Measurements from ENCODE around the gene B9D2. TPM values are rescaled to one million over a fixed set of nuclear protein-coding genes. Genes with fewer than 3 reads are reported as not detected.
A peak's percentile ranks its signal among the peaks of the same experiment; 100 is the strongest.

Gene B9D2
- total RNA-seq, 1 donor from 2014 or later: 7.6 TPM

DNA sequence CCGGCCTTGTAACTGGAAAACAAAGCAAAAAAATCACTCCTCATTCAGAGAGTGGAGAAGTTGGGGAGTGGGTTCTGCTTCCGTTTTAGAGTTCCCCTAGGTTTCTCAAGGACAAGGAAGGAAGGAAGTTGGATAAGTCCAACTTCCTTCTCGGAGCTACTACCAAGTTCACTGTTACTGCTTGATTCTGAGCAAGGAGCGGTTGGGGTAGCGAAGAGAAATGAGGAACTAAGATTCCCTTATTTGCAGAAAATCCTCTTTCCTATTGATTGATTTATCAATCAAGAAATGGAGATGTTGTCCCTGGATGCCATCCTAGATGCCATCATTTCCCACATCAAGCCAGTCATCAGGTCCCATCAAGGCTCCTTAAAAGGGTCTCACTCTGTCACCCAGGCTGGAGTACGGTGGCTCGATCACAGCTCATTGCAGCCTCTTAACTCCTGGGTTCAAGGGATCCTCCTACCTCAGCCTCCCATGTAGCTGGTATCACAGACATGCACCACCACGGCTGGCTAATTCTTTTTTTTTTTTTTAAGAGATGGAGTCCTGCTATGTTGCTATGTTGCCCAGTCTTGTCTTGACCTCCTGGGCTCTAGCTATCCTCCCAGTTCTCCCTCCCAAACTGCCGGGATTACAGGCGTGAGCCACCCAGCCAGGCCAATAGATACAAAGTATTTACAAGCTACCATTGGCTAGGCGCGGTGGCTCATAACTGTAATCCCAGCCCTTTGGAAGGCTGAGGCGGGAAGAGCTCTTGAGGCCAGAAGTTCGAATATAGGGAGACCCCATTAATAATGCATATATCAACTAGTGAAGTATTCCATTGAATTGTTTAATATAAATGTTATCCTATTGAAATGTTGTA, 809 bp upstream of the B9D2 start:
- Mint-ChIP-seq H3K27ac (ENCODE audit: unreplicated experiment) (peak overlapping the region; percentile 96), H3K36me3 (ENCODE audit: unreplicated experiment) (no peaks in the 10 kb centered on the region), H3K4me3 (ENCODE audit: unreplicated experiment) (peak overlapping the region; percentile 94), H3K4me1 (ENCODE audit: low read depth, unreplicated experiment) (no peaks in the 10 kb centered on the region), H3K27me3 (ENCODE audit: unreplicated experiment) (peaks cover 6% of the 10 kb centered on the region), H3K9me3 (ENCODE audit: unreplicated experiment) (no peaks in the 10 kb centered on the region)
- DNase-seq: no peak
- TF ChIP-seq, protein P1, sequence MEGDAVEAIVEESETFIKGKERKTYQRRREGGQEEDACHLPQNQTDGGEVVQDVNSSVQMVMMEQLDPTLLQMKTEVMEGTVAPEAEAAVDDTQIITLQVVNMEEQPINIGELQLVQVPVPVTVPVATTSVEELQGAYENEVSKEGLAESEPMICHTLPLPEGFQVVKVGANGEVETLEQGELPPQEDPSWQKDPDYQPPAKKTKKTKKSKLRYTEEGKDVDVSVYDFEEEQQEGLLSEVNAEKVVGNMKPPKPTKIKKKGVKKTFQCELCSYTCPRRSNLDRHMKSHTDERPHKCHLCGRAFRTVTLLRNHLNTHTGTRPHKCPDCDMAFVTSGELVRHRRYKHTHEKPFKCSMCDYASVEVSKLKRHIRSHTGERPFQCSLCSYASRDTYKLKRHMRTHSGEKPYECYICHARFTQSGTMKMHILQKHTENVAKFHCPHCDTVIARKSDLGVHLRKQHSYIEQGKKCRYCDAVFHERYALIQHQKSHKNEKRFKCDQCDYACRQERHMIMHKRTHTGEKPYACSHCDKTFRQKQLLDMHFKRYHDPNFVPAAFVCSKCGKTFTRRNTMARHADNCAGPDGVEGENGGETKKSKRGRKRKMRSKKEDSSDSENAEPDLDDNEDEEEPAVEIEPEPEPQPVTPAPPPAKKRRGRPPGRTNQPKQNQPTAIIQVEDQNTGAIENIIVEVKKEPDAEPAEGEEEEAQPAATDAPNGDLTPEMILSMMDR (IDR thresholded peaks at IDR 0.05; ENCODE audit: partially characterized antibody, unreplicated experiment): no peak

DNA sequence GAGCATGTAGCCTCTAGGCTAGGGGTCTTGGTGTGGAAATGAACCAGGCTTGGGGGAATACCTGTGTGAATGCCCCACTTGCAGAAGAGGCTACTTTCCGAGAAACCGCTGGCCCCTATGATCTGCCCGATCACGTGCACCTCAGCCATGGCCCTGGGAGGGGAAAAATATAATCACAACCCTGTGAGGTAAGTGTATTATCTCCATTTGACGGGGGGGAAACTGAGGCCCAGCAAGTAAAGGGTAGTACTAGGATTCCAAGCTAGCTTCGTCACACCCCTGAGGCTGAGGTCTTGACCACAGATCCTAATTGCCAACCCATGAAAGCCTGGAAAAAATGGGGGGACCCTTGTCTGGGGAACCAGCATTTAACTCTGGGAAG, 587 bp downstream of the B9D2 start:
- Mint-ChIP-seq H3K4me3 (ENCODE audit: unreplicated experiment) (peak overlapping the region; percentile 94), H3K27me3 (ENCODE audit: unreplicated experiment) (peaks cover 6% of the 10 kb centered on the region), H3K36me3 (ENCODE audit: unreplicated experiment) (no peaks in the 10 kb centered on the region)

DNA sequence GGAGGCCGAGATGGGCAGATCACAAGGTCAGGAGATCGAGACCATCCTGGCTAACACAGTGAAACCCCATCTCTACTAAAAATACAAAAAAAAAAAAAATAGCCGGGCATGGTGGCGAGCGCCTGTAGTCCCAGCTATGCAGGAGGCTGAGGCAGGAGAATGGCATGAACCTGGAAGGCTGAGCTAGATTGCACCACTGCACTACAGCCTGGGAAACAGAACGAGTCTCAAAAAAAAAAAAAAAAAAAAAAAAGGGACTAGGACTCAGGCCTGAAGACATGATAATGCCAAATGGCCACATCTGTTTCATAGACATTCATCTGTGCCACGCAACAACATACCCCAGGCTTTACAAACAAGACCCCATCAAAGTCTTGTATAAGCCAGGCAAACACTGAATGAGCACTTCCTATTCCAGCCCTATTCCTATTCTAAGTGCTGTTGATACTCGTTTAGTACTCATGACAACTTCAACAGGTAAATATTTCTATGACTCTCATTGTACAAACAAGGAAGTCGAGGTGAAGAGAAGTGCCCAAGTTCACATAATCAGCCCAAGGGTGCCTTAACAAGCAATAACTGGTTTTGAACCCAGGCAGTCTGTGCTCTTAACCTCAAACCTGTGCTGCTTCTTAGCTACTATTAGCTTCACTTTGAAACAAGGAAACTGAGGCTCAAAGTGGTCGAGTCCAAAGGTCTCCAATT, 1.7 kb downstream of the B9D2 start:
- H3K4me3 Mint-ChIP-seq (ENCODE audit: unreplicated experiment): peak overlapping the region; percentile 94
- TF ChIP-seq, protein P1 (IDR thresholded peaks at IDR 0.05; ENCODE audit: partially characterized antibody, unreplicated experiment): no peak
- peaks cover 6% of the 10 kb centered on the region for H3K27me3 Mint-ChIP-seq (ENCODE audit: unreplicated experiment)
- DNase-seq: no peak
- no peaks in the 10 kb centered on the region for H3K4me1 Mint-ChIP-seq (ENCODE audit: low read depth, unreplicated experiment)
- no peaks in the 10 kb centered on the region for H3K36me3 Mint-ChIP-seq (ENCODE audit: unreplicated experiment)
- H3K9me3 Mint-ChIP-seq (ENCODE audit: unreplicated experiment): no peaks in the 10 kb centered on the region
- no peak overlapping the region for H3K27ac Mint-ChIP-seq (ENCODE audit: unreplicated experiment)

More for the DNA sequence above, 587 bp downstream of the B9D2 start:
- Mint-ChIP-seq H3K4me1 (ENCODE audit: low read depth, unreplicated experiment) (no peaks in the 10 kb centered on the region), H3K27ac (ENCODE audit: unreplicated experiment) (peak overlapping the region; percentile 96), H3K9me3 (ENCODE audit: unreplicated experiment) (no peaks in the 10 kb centered on the region)
- no peak for DNase-seq
- TF ChIP-seq, protein P1 (IDR thresholded peaks at IDR 0.05; ENCODE audit: partially characterized antibody, unreplicated experiment): no peak

DNA sequence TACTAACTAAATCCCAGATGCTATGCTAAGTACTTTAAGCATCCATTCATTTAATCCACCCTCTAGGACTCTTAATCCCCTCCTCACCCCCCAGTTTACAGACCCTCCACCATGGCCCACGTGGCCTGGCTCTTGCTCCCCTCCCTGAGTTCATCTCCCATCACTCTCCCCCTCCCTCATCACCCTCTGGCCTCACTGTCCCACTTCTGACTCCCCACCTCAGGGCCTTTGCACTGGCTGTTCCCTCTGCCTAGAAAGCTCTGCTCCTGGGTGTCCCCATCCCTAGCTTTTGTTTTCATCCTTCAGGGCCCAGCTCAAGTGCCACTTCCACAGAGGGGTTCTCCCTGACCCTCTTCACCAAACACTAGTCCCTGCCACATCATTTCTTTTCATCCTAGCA, 4.2 kb downstream of the B9D2 start:
- TF ChIP-seq, protein P1 (IDR thresholded peaks at IDR 0.05; ENCODE audit: partially characterized antibody, unreplicated experiment): no peak
- Mint-ChIP-seq H3K27me3 (ENCODE audit: unreplicated experiment) (peaks cover 13% of the 10 kb centered on the region), H3K4me1 (ENCODE audit: low read depth, unreplicated experiment) (peaks cover 1% of the 10 kb centered on the region), H3K27ac (ENCODE audit: unreplicated experiment) (no peak overlapping the region), H3K36me3 (ENCODE audit: unreplicated experiment) (no peaks in the 10 kb centered on the region), H3K4me3 (ENCODE audit: unreplicated experiment) (no peak overlapping the region), H3K9me3 (ENCODE audit: unreplicated experiment) (peaks cover 6% of the 10 kb centered on the region)
- DNase-seq: no peak

DNA sequence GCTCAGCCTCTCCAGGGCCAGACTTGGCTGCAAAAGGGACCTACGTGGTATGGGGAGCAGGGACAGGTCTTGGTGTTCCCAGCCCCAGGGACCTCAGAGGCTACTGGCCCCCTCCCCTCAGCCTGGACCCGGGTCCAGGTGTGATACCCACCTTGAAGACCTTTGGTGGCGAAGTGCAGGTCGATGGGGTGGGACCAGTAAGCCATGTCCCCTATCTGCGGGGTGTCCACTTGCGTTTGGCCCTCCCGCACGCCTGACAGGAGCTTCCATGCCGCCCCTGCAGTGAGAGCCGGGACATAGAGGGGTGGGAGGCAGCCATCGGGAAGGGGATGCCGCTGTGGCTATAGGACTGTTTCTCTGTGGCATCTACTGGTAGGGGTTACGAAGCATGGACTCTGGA, 6.2 kb downstream of the B9D2 start:
- Mint-ChIP-seq H3K27me3 (ENCODE audit: unreplicated experiment) (peaks cover 9% of the 10 kb centered on the region), H3K4me3 (ENCODE audit: unreplicated experiment) (no peak overlapping the region), H3K27ac (ENCODE audit: unreplicated experiment) (no peak overlapping the region), H3K36me3 (ENCODE audit: unreplicated experiment) (no peaks in the 10 kb centered on the region), H3K4me1 (ENCODE audit: low read depth, unreplicated experiment) (peaks cover 1% of the 10 kb centered on the region), H3K9me3 (ENCODE audit: unreplicated experiment) (peaks cover 8% of the 10 kb centered on the region)
- TF ChIP-seq, protein P1 (IDR thresholded peaks at IDR 0.05; ENCODE audit: partially characterized antibody, unreplicated experiment): no peak
- DNase-seq: no peak
